IPS-20b (cell line): ENCODE data around the gene POLR2C.
A peak's percentile ranks its signal among the peaks of the same experiment; 100 is the strongest.
"Not testable (repeated sequence)": the region's sequence is repeated elsewhere in the genome, so short reads cannot be mapped to it uniquely, and the experiment has no call there.

Experiments used
- H3K27ac ChIP-seq: one replicate; pipeline ENCODE4 v1.5.1; 2013; ENCODE audit warnings: low read length
- H3K27me3 ChIP-seq: 2 replicates; pipeline ENCODE4 v1.6.1; 2013; ENCODE audit warnings: mild to moderate bottlenecking, low read length, inconsistent platforms; ENCODE audit not compliant: insufficient read depth
- H3K36me3 ChIP-seq: 2 replicates; pipeline ENCODE4 v1.6.1; 2013; ENCODE audit warnings: low read depth, mild to moderate bottlenecking, inconsistent platforms, low read length, moderate library complexity; ENCODE audit not compliant: insufficient read depth
- H3K4me1 ChIP-seq: 2 replicates; pipeline ENCODE4 v1.6.1; 2013; ENCODE audit warnings: mild to moderate bottlenecking, control low read depth, inconsistent platforms, low read length, moderate library complexity; ENCODE audit not compliant: insufficient read depth
- H3K4me3 ChIP-seq: 2 replicates; pipeline ENCODE4 v1.5.1; 2013; ENCODE audit warnings: mild to moderate bottlenecking, low read length, inconsistent platforms
- H3K9ac ChIP-seq: 2 replicates; pipeline ENCODE4 v1.6.1; 2013; ENCODE audit warnings: low read depth, mild to moderate bottlenecking, inconsistent platforms, low read length, moderate library complexity
- H3K9me3 ChIP-seq: 2 replicates; pipeline ENCODE4 v1.6.1; 2013; ENCODE audit warnings: mild to moderate bottlenecking, low read depth, low read length, inconsistent platforms; ENCODE audit not compliant: insufficient read depth

Gene POLR2C

GRCh38 chr16:57430955-57431354 is 31.5 kb upstream of the POLR2C start:
- H3K27ac ChIP-seq: no peak overlapping the region
- H3K9me3 ChIP-seq: no peaks in the 10 kb centered on the region
- no peak overlapping the region for H3K9ac ChIP-seq
- H3K4me3 ChIP-seq: no peak overlapping the region
- no peaks in the 10 kb centered on the region for H3K4me1 ChIP-seq
- H3K27me3 ChIP-seq: no peaks in the 10 kb centered on the region
- peaks cover 84% of the 10 kb centered on the region for H3K36me3 ChIP-seq

- Histone ChIP-seq H3K4me3 (no peak overlapping the region), H3K36me3 (peaks cover 91% of the 10 kb centered on the region), H3K27me3 (no peaks in the 10 kb centered on the region), H3K9ac (no peak overlapping the region), H3K27ac (no peak overlapping the region), H3K9me3 (no peaks in the 10 kb centered on the region), H3K4me1 (no peaks in the 10 kb centered on the region)
Measured at GRCh38 chr16:57432505-57432904, 30.0 kb upstream of the POLR2C start.

- peaks cover 91% of the 10 kb centered on the region for H3K36me3 ChIP-seq
- no peaks in the 10 kb centered on the region for H3K27me3 ChIP-seq
- no peaks in the 10 kb centered on the region for H3K4me1 ChIP-seq
- no peak overlapping the region for H3K4me3 ChIP-seq
- no peak overlapping the region for H3K9ac ChIP-seq
- H3K9me3 ChIP-seq: no peaks in the 10 kb centered on the region
- H3K27ac ChIP-seq: no peak overlapping the region
Measured at GRCh38 chr16:57432989-57433388, 29.5 kb upstream of the POLR2C start.

GRCh38 chr16:57434003-57434402 is 28.5 kb upstream of the POLR2C start:
- peaks cover 91% of the 10 kb centered on the region for H3K36me3 ChIP-seq
- no peak overlapping the region for H3K27ac ChIP-seq
- no peak overlapping the region for H3K9ac ChIP-seq
- H3K4me1 ChIP-seq: no peaks in the 10 kb centered on the region
- H3K4me3 ChIP-seq: no peak overlapping the region
- no peaks in the 10 kb centered on the region for H3K27me3 ChIP-seq
- H3K9me3 ChIP-seq: no peaks in the 10 kb centered on the region

- no peaks in the 10 kb centered on the region for H3K27me3 ChIP-seq
- H3K4me1 ChIP-seq: no peaks in the 10 kb centered on the region
- H3K27ac ChIP-seq: no peak overlapping the region
- peaks cover 10% of the 10 kb centered on the region for H3K9me3 ChIP-seq
- H3K4me3 ChIP-seq: no peak overlapping the region
- no peak overlapping the region for H3K9ac ChIP-seq
- peaks cover 92% of the 10 kb centered on the region for H3K36me3 ChIP-seq
Measured at GRCh38 chr16:57435838-57436237, 26.6 kb upstream of the POLR2C start.

GRCh38 chr16:57439947-57440346 is 22.5 kb upstream of the POLR2C start:
- Histone ChIP-seq H3K9me3 (peaks cover 17% of the 10 kb centered on the region), H3K36me3 (peaks cover 57% of the 10 kb centered on the region)
- not testable (repeated sequence) for H3K27ac ChIP-seq, H3K9ac ChIP-seq, H3K27me3 ChIP-seq, H3K4me3 ChIP-seq, H3K4me1 ChIP-seq

GRCh38 chr16:57440551-57440950 is 21.9 kb upstream of the POLR2C start:
- Histone ChIP-seq H3K9me3 (peaks cover 17% of the 10 kb centered on the region), H3K36me3 (peaks cover 53% of the 10 kb centered on the region)
- not testable (repeated sequence) for H3K4me1 ChIP-seq, H3K9ac ChIP-seq, H3K27ac ChIP-seq, H3K4me3 ChIP-seq, H3K27me3 ChIP-seq

- peaks cover 4% of the 10 kb centered on the region; the same call in 1 of the 2 replicates for H3K4me1 ChIP-seq
- H3K9me3 ChIP-seq: peaks cover 17% of the 10 kb centered on the region
- no peaks in the 10 kb centered on the region for H3K27me3 ChIP-seq
- no peak overlapping the region for H3K9ac ChIP-seq
- H3K4me3 ChIP-seq: no peak overlapping the region
- H3K36me3 ChIP-seq: peaks cover 17% of the 10 kb centered on the region
- no peak overlapping the region for H3K27ac ChIP-seq
Measured at GRCh38 chr16:57444711-57445110, 17.8 kb upstream of the POLR2C start.

- H3K27me3 ChIP-seq: no peaks in the 10 kb centered on the region
- H3K4me3 ChIP-seq: no peak overlapping the region
- H3K4me1 ChIP-seq: peaks cover 4% of the 10 kb centered on the region; the same call in 1 of the 2 replicates
- H3K9me3 ChIP-seq: peaks cover 11% of the 10 kb centered on the region
- peaks cover 10% of the 10 kb centered on the region for H3K36me3 ChIP-seq
- H3K9ac ChIP-seq: no peak overlapping the region
- H3K27ac ChIP-seq: no peak overlapping the region
Measured at GRCh38 chr16:57445510-57445909, 17.0 kb upstream of the POLR2C start.

GRCh38 chr16:57446531-57447185 is 15.8 kb upstream of the POLR2C start:
- Histone ChIP-seq H3K4me1 (peaks cover 4% of the 10 kb centered on the region; the same call in 1 of the 2 replicates), H3K9ac (peak overlapping the region; percentile 97), H3K36me3 (peaks cover 12% of the 10 kb centered on the region), H3K27me3 (no peaks in the 10 kb centered on the region), H3K27ac (no peak overlapping the region), H3K4me3 (peak overlapping the region; percentile 95), H3K9me3 (no peaks in the 10 kb centered on the region)

- Histone ChIP-seq H3K4me1 (peaks cover 4% of the 10 kb centered on the region; the same call in 1 of the 2 replicates), H3K4me3 (peak within 1 kb of the TSS; percentile 95), H3K36me3 (peaks cover 19% of the 10 kb centered on the region), H3K9me3 (no peaks in the 10 kb centered on the region), H3K9ac (peak within 1 kb of the TSS; percentile 97), H3K27me3 (no peaks in the 10 kb centered on the region), H3K27ac (peak within 1 kb of the TSS; percentile 54)
Measured at GRCh38 chr16:57447186-57447962, 15.1 kb upstream of the POLR2C start, which contains the start of the genes CIAPIN1 and COQ9. Gene CIAPIN1 (minus strand): TSS chr16:57447385. CDS start chr16:57440928, 6,457 bp downstream. Gene COQ9 (plus strand): TSS chr16:57447479. CDS start chr16:57447506, 27 bp downstream.

GRCh38 chr16:57452021-57452420 is 10.5 kb upstream of the POLR2C start:
- peaks cover 64% of the 10 kb centered on the region for H3K36me3 ChIP-seq
- H3K27ac ChIP-seq: no peak overlapping the region
- no peaks in the 10 kb centered on the region for H3K27me3 ChIP-seq
- no peak overlapping the region for H3K9ac ChIP-seq
- no peaks in the 10 kb centered on the region for H3K4me1 ChIP-seq
- no peak overlapping the region for H3K4me3 ChIP-seq
- H3K9me3 ChIP-seq: no peaks in the 10 kb centered on the region
